Stimulated activated CD8-positive, alpha-beta memory T cell treated with anti-CD3 and anti-CD28 coated beads, Interleukin-7, amount 100 ng/mL, for 4 hours (primary cell): Measurements from ENCODE around the gene KRTAP4-12.
"Not testable (repeated sequence)": the region's sequence is repeated elsewhere in the genome, so short reads cannot be mapped to it uniquely, and the experiment has no call there.

Experiments
- DNase-seq, 2 donors: peaks; one replicate each; pipeline ENCODE4 v3.0.0-alpha.2; 2020; ENCODE audit warnings: low read depth in 2 of 2

Gene KRTAP4-12

DNA sequence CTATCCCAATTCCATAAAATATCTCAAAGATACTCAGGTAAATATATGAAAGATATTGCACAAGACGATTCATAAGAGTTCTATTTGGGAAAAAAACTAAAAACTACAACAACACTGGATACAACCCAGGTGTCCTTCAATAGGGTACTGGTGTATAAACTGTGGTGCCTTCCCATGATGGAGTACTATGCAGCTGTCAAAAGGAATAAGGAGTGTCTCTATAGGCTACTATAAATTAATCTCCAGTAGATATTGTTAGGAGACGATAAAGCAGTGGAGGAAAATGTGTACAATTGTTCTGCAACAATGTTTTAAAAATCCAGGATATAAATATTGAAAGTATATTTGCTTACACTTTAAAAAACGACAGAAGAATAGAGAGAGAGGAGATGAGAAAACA, 2.4 kb upstream of the KRTAP4-12 start:
- no peak for DNase-seq

- DNase-seq = no peak
These were observed 1.1 kb upstream of the KRTAP4-12 start for GRCh38 chr17:41125064-41125463.

- DNase-seq = not testable (repeated sequence)
These were observed 541 bp downstream of the KRTAP4-12 start for GRCh38 chr17:41123292-41123990.

GRCh38 chr17:41121742-41122141, 2.2 kb downstream of the KRTAP4-12 start:
- DNase-seq = no peak

GRCh38 chr17:41119696-41120690, 4.0 kb downstream of the KRTAP4-12 start:
- DNase-seq = not testable (repeated sequence)

DNA sequence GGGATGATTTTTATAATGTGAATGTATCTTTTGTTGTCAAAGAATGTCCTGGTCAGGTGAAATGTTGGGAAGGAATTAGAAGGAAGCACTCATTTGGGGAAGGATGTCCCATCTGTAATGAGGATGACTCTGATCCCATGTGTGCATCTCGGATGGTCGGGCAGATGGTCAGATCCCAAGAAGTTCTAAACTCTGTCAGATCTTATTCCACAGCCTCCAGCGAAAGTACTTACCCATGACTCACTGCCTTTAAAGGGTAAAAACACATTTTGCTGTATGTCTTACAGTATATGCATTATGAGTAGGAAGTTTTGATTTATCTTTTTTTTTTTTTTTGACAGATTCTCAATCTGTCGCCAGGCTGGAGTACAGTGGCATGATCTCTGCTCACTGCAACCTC, 5.3 kb downstream of the KRTAP4-12 start:
- DNase-seq = no peak

DNA sequence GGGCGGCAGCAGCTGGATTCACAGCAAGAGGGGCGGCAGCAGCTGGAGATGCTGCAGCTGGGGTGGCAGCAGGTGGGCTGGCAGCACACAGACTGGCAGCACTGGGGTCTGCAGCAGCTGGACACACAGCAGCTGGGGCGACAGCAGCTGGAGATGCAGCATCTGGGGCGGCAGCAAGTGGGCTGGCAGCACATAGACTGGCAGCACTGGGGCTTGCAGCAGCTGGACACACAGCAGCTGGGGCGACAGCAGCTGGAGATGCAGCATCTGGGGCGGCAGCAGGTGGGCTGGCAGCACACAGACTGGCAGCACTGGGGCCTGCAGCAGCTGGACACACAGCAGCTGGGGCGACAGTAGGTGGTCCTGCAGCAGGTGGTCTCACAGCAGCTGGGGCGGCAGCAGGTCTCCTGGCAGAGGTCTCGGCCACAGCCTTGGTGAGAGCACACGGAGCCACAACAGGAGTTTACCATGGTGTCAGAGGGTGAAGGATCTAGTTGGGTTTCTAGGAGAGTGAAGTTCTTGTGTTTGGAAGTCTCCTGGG, 6.1 kb downstream of the KRTAP4-12 start, which contains the start of gene KRTAP4-11:
TSS of gene KRTAP4-11 (minus strand) at position 528 of the 541 bp plus-strand sequence. CDS start at position 470, 58 bp downstream.
- not testable (repeated sequence) for DNase-seq

DNA sequence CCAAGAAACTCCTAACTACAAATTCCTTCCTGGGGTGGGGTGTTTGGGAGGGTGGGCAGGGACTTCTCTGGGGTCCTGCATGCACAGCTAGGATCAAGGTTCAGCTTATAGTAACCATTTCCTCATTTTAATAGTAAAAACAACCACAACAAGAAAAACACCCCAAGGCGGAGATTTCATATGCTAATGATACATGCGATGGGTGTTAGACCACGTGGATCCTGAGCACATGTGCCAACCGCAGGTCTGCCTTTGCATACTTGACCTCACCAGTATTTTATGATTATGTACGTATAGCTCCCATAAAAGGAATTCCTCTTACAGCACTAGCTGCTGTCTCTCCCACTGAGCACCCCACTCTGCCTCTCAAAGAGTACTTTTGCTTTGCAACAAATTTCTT, 7.7 kb downstream of the KRTAP4-12 start:
- DNase-seq = no peak

DNA sequence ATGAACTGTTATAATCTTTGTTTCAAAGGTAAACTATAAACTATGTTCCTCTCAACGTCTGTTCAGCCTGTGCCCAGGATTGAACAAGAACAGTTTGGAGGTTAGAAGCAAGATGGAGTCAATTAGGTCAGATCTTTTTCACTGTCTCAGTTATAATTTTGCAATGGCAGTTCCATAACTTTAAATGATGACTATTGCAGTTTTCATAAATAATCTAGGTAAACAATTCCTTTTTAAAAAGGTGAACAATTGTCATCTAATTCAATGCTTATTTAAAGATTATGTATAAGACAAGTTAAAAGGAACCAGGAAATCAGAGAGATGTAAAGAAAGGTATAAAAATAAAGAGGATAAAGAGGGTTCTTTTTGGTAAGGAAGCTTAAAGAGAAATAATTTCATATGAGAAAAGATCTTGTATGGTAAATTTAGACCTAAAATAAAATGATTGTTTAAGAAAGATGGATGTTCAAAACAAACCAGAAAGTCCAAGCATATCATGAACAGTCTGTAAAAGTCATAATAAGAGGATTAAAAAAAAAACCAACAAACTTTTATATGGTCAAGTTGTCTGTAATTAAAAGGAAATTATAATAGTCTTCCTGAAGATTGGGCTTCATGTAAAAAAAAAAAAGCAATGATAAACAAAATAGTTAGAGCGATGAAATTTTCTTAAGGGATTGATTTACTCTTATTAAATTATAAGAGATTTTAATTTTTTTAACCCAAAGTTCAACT, 12.7 kb downstream of the KRTAP4-12 start:
- DNase-seq = no peak

DNA sequence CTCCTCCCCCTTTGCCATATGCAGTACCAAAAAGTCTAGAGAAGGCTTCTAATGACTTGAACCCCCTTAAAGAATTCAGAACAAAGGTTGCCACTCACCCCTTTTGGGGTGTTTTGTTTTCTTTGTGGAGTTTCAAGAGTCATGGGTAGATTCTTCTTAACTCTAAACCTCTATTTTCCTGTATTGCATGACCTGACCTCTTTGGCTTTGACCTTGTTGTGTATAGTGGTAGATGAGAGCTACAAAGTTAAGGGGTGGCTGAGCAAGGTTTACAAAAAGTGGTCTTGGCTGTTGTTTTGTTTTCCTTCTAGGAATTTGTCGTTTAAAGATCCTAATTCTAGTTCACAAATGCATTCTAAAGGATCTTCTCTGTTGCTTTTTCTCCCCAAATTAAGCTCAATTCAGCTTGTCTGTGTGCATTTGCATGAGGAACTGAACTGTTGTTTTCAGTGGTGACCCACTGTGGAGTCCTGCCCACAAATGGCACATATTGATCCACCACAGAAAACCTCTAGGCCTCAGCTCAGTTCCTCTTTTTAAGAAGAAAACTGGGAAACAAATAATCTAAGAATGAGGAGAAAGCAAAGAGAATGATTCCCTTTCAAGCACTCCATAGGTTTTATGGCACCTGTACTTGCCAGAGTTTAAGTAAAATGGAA, 15.1 kb downstream of the KRTAP4-12 start:
- not testable (repeated sequence) for DNase-seq

DNA sequence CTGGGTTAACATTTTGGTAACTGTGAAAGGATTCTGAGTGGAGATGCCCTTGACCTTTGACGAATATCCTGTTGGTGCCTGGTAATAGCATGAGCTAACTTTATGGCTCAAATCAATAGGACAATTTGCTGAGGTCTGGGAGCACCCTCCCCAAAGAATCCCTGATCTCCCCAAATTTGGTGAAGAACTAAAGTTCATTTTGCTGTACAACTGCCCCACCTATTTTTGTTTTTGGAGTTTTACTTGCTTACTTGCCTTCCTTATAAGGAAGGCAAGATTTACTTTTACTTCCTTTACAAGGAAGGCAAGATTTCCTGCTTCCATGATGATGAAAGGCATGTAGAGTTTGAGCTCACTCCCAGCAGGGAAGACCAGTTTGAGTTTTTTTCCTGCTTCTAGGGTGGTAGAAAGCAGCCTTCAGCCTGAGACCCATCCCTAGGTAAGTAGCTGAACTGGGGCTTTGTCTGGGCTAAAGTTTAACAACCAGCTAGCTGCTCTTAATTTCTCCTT, 16.0 kb downstream of the KRTAP4-12 start:
- no peak for DNase-seq

DNA sequence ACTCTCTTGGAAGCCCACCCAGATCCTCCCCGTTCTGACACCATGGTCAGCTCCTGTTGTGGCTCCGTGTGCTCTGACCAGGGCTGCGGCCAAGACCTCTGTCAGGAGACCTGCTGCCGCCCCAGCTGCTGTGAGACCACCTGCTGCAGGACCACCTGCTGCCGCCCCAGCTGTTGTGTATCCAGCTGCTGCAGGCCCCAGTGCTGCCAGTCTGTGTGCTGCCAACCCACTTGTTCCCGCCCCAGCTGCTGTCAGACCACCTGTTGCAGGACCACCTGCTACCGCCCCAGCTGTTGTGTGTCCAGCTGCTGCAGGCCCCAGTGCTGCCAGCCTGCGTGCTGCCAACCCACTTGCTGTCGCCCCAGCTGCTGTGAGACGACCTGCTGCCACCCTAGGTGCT, 18.6 kb downstream of the KRTAP4-12 start, which contains the start of gene KRTAP4-9:
TSS of gene KRTAP4-9 (plus strand) at position 43 of the 400 bp plus-strand sequence. CDS start at position 43, 0 bp downstream.
- DNase-seq = not testable (repeated sequence)

- not testable (repeated sequence) for DNase-seq
These were observed 19.5 kb downstream of the KRTAP4-12 start for GRCh38 chr17:41104386-41105038.

- DNase-seq = no peak
These were observed 20.1 kb downstream of the KRTAP4-12 start for GRCh38 chr17:41103896-41104295.

DNA sequence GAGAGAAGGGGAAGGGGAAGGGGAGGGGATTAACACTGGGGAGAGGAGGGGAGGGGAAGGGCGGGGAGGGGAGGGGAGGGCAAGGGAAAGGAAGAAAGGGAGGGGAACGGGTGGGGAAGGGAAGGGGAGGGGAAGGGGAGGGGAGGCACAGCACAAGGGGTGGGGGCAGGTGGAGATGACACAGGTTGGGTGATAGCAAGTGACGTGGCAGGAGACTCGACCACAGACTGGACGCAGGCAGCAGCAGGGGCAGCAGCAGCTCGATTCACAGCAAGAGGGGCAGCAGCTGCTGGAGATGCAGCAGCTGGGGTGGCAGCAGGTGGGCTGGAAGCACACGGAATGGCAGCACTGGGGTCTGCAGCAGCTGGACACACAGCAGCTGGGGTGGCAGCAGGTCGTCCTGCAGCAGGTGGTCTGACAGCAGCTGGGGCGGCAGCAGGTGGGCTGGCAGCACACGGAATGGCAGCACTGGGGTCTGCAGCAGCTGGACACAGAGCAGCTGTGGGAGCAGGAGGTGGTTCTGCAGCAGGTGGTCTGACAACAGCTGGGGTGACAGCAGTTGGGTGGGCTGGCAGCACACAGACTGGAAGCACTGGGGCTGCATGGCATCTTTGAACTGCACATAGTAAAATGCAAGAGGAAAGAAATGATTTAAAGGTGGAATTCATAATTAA, 22.3 kb downstream of the KRTAP4-12 start, which contains the start of gene KRTAP4-16:
TSS of gene KRTAP4-16 (minus strand) at position 624 of the 674 bp plus-strand sequence. CDS start at position 624, 0 bp downstream.
- DNase-seq = no peak

GRCh38 chr17:41099682-41100480, 24.1 kb downstream of the KRTAP4-12 start:
- not testable (repeated sequence) for DNase-seq

DNA sequence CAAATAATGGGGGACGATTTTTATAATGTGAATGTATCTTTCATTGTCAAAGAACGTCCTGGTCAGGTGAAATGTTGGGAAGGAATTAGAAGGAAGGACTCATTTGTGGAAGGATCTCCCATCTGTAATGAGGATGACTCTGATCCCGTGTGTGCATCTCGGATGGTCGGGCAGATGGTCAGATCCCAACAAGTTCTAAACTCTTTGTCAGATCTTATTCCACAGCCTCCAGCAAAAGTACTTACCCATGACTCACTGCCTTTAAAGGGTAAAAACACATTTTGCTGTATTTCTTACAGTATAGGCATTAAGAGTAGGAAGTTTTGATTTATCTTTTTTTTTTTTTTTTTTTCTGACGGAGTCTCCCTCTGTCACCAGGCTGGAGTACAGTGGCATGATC, 25.5 kb downstream of the KRTAP4-12 start:
- no peak for DNase-seq

- DNase-seq = no peak
These were observed 25.9 kb downstream of the KRTAP4-12 start, which contains the start of gene KRTAP4-8 for GRCh38 chr17:41098042-41098441. Gene KRTAP4-8, minus strand, starts transcription at chr17:41098142. Its CDS starts 58 bp downstream, at chr17:41098084.
